Spleen (tissue), 7 donors: ENCODE measurements around the gene RPL13A.

Experiments used
- CTCF ChIP-seq, 11 experiments: fragments of 200-600 bp in 7 of 11; fragments of 450-650 bp in 4 of 11; sonication (generic) in 4 of 11; IDR thresholded peaks in 8 of 11; conservative IDR thresholded peaks in 3 of 11; 1 replicate in 7 of 11; 2 replicates in 4 of 11; pipeline versions ENCODE4 v1.4.0 to v1.8.0; 2016 to 2021; ENCODE audit warnings: antibody characterized with exemption in 11 of 11, inconsistent platforms in 4 of 11, mild to moderate bottlenecking in 1 of 11
- POLR2A ChIP-seq, 3 donors: fragments of 450-650 bp; IDR thresholded peaks; one replicate each; pipeline ENCODE4 v1.5.1; 2017; ENCODE audit warnings: antibody characterized with exemption in 3 of 3, mild to moderate bottlenecking in 1 of 3
- POLR2AphosphoS5 ChIP-seq, 3 donors: sonication (generic); formaldehyde crosslinking; IDR thresholded peaks; one replicate each; pipeline ENCODE4 v1.5.1; 2017; ENCODE audit warnings: antibody characterized with exemption in 3 of 3
- donor health status: DM: no; HTN: no; CAD: no; lungs with moderate emphysema.
- donor health status: DM: no; HTN: no; CAD: no.
- donor health status: DM: no; HTN: no; CAD: no.

- TF ChIP-seq POLR2A (IDR thresholded peaks at IDR 0.05) (no peak), CTCF (IDR thresholded peaks at IDR 0.05 in 8 of 11, conservative IDR thresholded peaks at IDR 0.05 in 3 of 11) (no peak), POLR2AphosphoS5 (IDR thresholded peaks at IDR 0.05) (peak in 1 of 3 donors; percentile 68)
These were observed 5.4 kb downstream of the RPL13A start for GRCh38 chr19:49492573-49493405.
